Adrenal gland (tissue), 12 donors: Measurements from ENCODE around the gene KNSTRN. TPM values are rescaled to one million over a fixed set of nuclear protein-coding genes. Genes with fewer than 3 reads are reported as not detected.

Experiments used
- DNase-seq, 7 donors: peaks; one replicate each; pipeline ENCODE4 v3.0.0-alpha.2; 2019 to 2020
- H3K27ac ChIP-seq, 5 donors: fragments of 200-600 bp; sonication (generic) in 4 of 5; 1 replicate in 3 of 5; 2 replicates in 2 of 5; pipeline versions ENCODE4 v1.5.1 to v1.8.0; 2016 to 2020; ENCODE audit warnings: mild to moderate bottlenecking in 1 of 5
- H3K27me3 ChIP-seq: fragments of 200-600 bp; 2 replicates; pipeline ENCODE4 v1.8.0; 2021
- H3K36me3 ChIP-seq, 2 donors: fragments of 200-600 bp; replicated peaks in 1 of 2; 1 replicate in 1 of 2; 2 replicates in 1 of 2; pipeline versions ENCODE4 v1.5.1 to v1.8.0; 2018 to 2022
- H3K4me1 ChIP-seq, 2 donors: fragments of 200-600 bp; replicated peaks in 1 of 2; 1 replicate in 1 of 2; 2 replicates in 1 of 2; pipeline versions ENCODE4 v1.5.1 to v1.8.0; 2018 to 2021
- H3K4me3 ChIP-seq, 4 donors: fragments of 200-600 bp; sonication (generic) in 3 of 4; one replicate each; pipeline ENCODE4 v1.5.1; 2016 to 2018
- H3K9me3 ChIP-seq, 3 donors: fragments of 200-600 bp; sonication (generic) in 1 of 3; replicated peaks in 1 of 3; 1 replicate in 2 of 3; 2 replicates in 1 of 3; pipeline versions ENCODE4 v1.5.1 to v1.8.0; 2016 to 2021
- CTCF ChIP-seq, 6 experiments: fragments of 450-650 bp in 4 of 6; fragments of 200-600 bp in 2 of 6; sonication (generic) in 1 of 6; IDR thresholded peaks; 1 replicate in 5 of 6; 2 replicates in 1 of 6; pipeline versions ENCODE4 v1.5.1 to v1.8.0; 2016 to 2021; ENCODE audit warnings: antibody characterized with exemption in 6 of 6, mild to moderate bottlenecking in 2 of 6, moderate library complexity in 1 of 6
- POLR2A ChIP-seq, 2 donors: fragments of 450-650 bp; IDR thresholded peaks; one replicate each; pipeline ENCODE4 v1.6.1; 2017; ENCODE audit warnings: antibody characterized with exemption in 2 of 2, mild to moderate bottlenecking in 2 of 2, moderate library complexity in 1 of 2
- WGBS, 4 donors: extraction: QIAGEN DNeasy Blood & Tissue Kit in 2 of 4; methylation state at CpG; one replicate each; pipeline versions ENCODE4 v1.1.5 to v1.1.7; 2013 to 2017; 5-methylcytosine and 5-hydroxymethylcytosine counted together
- intact Hi-C, 2 donors: fragments of 100-400 bp; cut with DNase I; formaldehyde crosslinking; loops; one replicate each; pipeline versions ENCODE4 v1.14.1 to v1.15.0; 2022 to 2023
- polyA plus RNA-seq, 3 donors: library from polyadenylated mRNA; stranded (reverse); fragments of 200-250 nt in 2 of 3; fragments of 350-450 nt in 1 of 3; fragmentation: Illumina TruSeq in 1 of 3; extraction: RNeasy Lipid Tissue Mini Kit (QIAGEN cat#74804) in 1 of 3; gene quantifications; one replicate each; pipeline ENCODE4 v1.2.3, GENCODE V29; 2013 to 2014
- total RNA-seq, 9 donors: library from RNA; depleted of rRNA in 4 of 9; stranded (reverse); fragments of >200 nt in 4 of 9; fragments of 120-200 nt in 1 of 9; fragmentation: NEBNext Ultra II Directional in 1 of 9; extraction: Animal tissue kit (Norgen Biotek cat#: 25700) in 1 of 9; gene quantifications; one replicate each; pipeline versions ENCODE4 v1.1.0 to v1.2.4, GENCODE V29; 2013 to 2023
- donor health status: healthy with polysubstance abuse.
- donor health status: Bipolar disorder and iron deficiency.
- donor health status: DM: yes; HTN: yes; CAD: no.
- donor health status: DM: no; HTN: no; CAD: no.
- donor health status: DM: no; HTN: no; CAD: no.
- donor health status: DM: yes; HTN: yes; CAD: no.

Gene KNSTRN
- total and polyA plus RNA-seq, 12 donors: 4.0 to 39.8 (median 10.4) TPM

GRCh38 chr15:40367371-40367685, 15.2 kb upstream of the KNSTRN start:
- Histone ChIP-seq H3K4me1 (peaks cover 0 to 14% of the 10 kb centered on the region in 2 donors), H3K27me3 (no peaks in the 10 kb centered on the region), H3K27ac (peak overlapping the region in 1 of 5 donors; percentile 17), H3K4me3 (no peak overlapping the region), H3K36me3 (no peaks in the 10 kb centered on the region), H3K9me3 (no peaks in the 10 kb centered on the region)
- no peak for TF ChIP-seq CTCF (IDR thresholded peaks at IDR 0.05)
- TF ChIP-seq POLR2A (IDR thresholded peaks at IDR 0.05): no peak
- intact Hi-C loops: loop anchor here in 1 of 2 donors (10.0 kb wide), 1 partner anchor 47 kb away; no protein-coding TSS in a partner anchor
- no peak for DNase-seq
- 80 to 91% (median 87%) methylated on average over 5 of the region's 5 CpGs for WGBS, 4 donors

GRCh38 chr15:40367686-40368611, 14.6 kb upstream of the KNSTRN start:
- no peaks in the 10 kb centered on the region for H3K9me3 ChIP-seq
- H3K36me3 ChIP-seq: no peaks in the 10 kb centered on the region
- H3K4me3 ChIP-seq: peak overlapping the region in 1 of 4 donors; percentile 32
- peak overlapping the region in 1 of 5 donors; percentile 17 for H3K27ac ChIP-seq
- no peaks in the 10 kb centered on the region for H3K27me3 ChIP-seq
- WGBS, 4 donors: 14 to 23% (median 15%) methylated on average over 10 to 91 of the region's 91 CpGs
- no peak for TF ChIP-seq POLR2A (IDR thresholded peaks at IDR 0.05)
- peak; percentile 60 to 94 (median 81) for TF ChIP-seq CTCF (IDR thresholded peaks at IDR 0.05)
- peak; percentile 80 to 94 (median 88) for DNase-seq
- peaks cover 0 to 14% of the 10 kb centered on the region in 2 donors for H3K4me1 ChIP-seq
- intact Hi-C loops: loop anchor here in 1 of 2 donors (10.0 kb wide), 1 partner anchor 47 kb away; no protein-coding TSS in a partner anchor

GRCh38 chr15:40368719-40369473, 13.6 kb upstream of the KNSTRN start:
- DNase-seq: no peak
- Histone ChIP-seq H3K27me3 (no peaks in the 10 kb centered on the region), H3K9me3 (no peaks in the 10 kb centered on the region), H3K27ac (no peak overlapping the region), H3K4me1 (peaks cover 0 to 14% of the 10 kb centered on the region in 2 donors), H3K36me3 (no peaks in the 10 kb centered on the region), H3K4me3 (no peak overlapping the region)
- intact Hi-C loops: loop anchor here in 1 of 2 donors (10.0 kb wide), 1 partner anchor 46 kb away; no protein-coding TSS in a partner anchor
- TF ChIP-seq CTCF (IDR thresholded peaks at IDR 0.05) (no peak), POLR2A (IDR thresholded peaks at IDR 0.05) (no peak)
- WGBS, 4 donors: 94 to 96% (median 95%) methylated on average over 12 to 24 of the region's 24 CpGs

GRCh38 chr15:40369474-40369869, 13.0 kb upstream of the KNSTRN start:
- 90 to 100% (median 92%) methylated on average over 3 to 10 of the region's 10 CpGs; no CpG with 5 or more reads in 1 of the 4 donors for WGBS, 4 donors
- no peaks in the 10 kb centered on the region for H3K9me3 ChIP-seq
- no peak for DNase-seq
- peaks cover 0 to 14% of the 10 kb centered on the region in 2 donors for H3K4me1 ChIP-seq
- no peak overlapping the region for H3K4me3 ChIP-seq
- H3K27me3 ChIP-seq: no peaks in the 10 kb centered on the region
- intact Hi-C loops: loop anchor here in 1 of 2 donors (10.0 kb wide), 1 partner anchor 45 kb away; no protein-coding TSS in a partner anchor
- TF ChIP-seq POLR2A (IDR thresholded peaks at IDR 0.05) (no peak), CTCF (IDR thresholded peaks at IDR 0.05) (no peak)
- H3K36me3 ChIP-seq: no peaks in the 10 kb centered on the region
- H3K27ac ChIP-seq: no peak overlapping the region
